ENCODE data around the gene CDH23.

DNA sequence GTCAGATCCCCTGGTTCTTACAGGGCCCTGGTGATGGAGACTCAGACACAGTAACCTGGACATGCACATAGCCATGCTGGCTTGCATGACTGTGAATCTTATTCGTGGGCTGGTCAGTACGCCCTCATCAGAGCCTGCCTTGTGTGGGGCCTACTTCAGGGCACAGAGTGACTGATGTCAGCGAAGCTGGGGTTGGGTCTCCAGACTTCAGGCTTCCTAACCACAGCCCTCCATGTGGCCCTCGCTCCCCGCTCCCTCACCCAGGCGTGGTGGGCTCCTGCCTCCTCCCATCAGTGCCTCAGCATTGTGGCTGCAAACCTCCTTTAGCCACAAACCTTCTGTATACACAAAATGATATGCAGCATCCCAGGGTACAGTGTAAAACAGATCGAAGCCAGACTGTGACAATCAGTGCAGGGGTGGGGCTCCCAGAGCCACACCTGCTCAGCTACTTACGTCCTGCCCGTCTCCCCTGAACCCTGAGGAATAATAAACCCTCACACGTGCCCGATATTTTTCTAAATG is 329.9 kb downstream of the CDH23 start:
- TF ChIP-seq, protein P1, sequence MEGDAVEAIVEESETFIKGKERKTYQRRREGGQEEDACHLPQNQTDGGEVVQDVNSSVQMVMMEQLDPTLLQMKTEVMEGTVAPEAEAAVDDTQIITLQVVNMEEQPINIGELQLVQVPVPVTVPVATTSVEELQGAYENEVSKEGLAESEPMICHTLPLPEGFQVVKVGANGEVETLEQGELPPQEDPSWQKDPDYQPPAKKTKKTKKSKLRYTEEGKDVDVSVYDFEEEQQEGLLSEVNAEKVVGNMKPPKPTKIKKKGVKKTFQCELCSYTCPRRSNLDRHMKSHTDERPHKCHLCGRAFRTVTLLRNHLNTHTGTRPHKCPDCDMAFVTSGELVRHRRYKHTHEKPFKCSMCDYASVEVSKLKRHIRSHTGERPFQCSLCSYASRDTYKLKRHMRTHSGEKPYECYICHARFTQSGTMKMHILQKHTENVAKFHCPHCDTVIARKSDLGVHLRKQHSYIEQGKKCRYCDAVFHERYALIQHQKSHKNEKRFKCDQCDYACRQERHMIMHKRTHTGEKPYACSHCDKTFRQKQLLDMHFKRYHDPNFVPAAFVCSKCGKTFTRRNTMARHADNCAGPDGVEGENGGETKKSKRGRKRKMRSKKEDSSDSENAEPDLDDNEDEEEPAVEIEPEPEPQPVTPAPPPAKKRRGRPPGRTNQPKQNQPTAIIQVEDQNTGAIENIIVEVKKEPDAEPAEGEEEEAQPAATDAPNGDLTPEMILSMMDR (IDR thresholded peaks at IDR 0.05 in 8 of 11, conservative IDR thresholded peaks at IDR 0.05 in 3 of 11) = peak in 1 of 11 experiments; percentile 12
- TF ChIP-seq POLR2AphosphoS5 (IDR thresholded peaks at IDR 0.05) = no peak
- no peak for TF ChIP-seq POLR2A (IDR thresholded peaks at IDR 0.05)
